Measurements from ENCODE around the gene HAUS3.
A peak's percentile ranks its signal among the peaks of the same experiment; 100 is the strongest.

Gene HAUS3

DNA sequence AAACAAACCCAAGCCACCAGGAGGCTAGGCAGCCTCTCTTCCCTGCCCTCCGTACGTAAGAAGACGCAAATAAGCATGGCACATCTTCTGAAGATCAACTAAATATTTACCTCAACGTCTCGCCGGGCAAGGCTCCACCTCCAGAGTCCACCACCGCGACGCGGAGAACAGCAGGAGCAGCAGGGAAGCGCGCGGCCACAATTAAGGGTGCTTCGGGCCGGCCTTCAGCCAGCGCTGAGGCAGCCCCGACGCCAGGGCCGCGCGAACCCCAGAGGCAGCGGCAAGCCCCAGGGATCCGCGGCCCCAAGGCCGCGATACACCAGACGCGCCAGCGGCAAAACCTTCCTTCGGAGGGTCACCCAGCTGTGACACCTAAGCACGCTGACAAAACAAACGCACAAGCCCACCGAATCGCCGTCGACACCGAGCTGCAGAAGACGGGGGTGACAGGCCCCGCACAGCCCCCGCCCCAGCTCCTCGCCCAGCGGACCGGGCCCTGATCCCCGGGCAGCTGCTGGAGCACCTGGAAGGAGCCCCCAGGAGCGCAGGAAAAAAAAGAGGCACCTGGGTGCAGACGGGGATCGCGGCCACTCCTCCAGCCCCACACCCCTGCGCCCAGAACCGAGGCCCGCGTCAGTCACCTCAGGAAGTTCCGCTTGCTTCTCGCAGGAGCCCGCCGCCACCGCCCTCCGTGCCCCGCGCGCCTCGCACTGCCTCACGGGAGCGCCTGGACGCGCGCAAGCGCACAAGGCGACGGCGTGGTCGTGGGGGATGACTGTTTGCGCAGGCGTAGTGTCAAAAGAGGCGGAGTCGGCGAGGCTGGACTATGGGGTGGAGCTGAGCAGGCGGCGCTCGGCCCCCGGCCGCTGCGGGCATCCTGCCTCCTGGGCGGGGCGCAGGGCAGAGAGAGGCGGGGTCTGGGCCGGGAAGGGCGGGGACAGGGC lies at the start of gene HAUS3, which contains the start of gene POLN (continued):
- TF ChIP-seq ZNF394 (tag by site-specific recombination; IDR thresholded peaks at IDR 0.05; ENCODE audit: borderline replicate concordance) (peak; percentile 78), ZNF416 (tag by site-specific recombination; IDR thresholded peaks at IDR 0.05) (no peak), ZNF350 (tag by site-specific recombination; IDR thresholded peaks at IDR 0.05) (no peak), ZBTB26 (tag by site-specific recombination; optimal IDR thresholded peaks at IDR 0.05) (peak; percentile 93), ZNF654 (tag by site-specific recombination; IDR thresholded peaks at IDR 0.05; ENCODE audit: low read depth) (no peak), ZNF518A (tag by site-specific recombination; conservative IDR thresholded peaks at IDR 0.05; ENCODE audit: low read depth) (no peak), ZNF658 (tag by site-specific recombination; IDR thresholded peaks at IDR 0.05) (no peak), IKZF3 (tag by site-specific recombination; IDR thresholded peaks at IDR 0.05) (no peak), EGR2 (tag by site-specific recombination; IDR thresholded peaks at IDR 0.05; ENCODE audit: low read depth) (no peak), PRDM1 (tag by site-specific recombination; IDR thresholded peaks at IDR 0.05) (no peak), ZFP41 (tag by site-specific recombination; IDR thresholded peaks at IDR 0.05; ENCODE audit: borderline replicate concordance) (no peak), ZNF664 (tag by site-specific recombination; IDR thresholded peaks at IDR 0.05) (no peak), ZNF670 (tag by site-specific recombination; IDR thresholded peaks at IDR 0.05; ENCODE audit: low read depth) (no peak), ZNF785 (tag by site-specific recombination; IDR thresholded peaks at IDR 0.05) (no peak), ZNF621 (tag by site-specific recombination; IDR thresholded peaks at IDR 0.05) (no peak), TRIM28 (IDR thresholded peaks at IDR 0.05; ENCODE audit: borderline replicate concordance, low read length) (no peak), ZNF114 (tag by site-specific recombination; IDR thresholded peaks at IDR 0.05) (no peak), ZBTB6 (tag by site-specific recombination; IDR thresholded peaks at IDR 0.05) (no peak), ZNF311 (tag by site-specific recombination; IDR thresholded peaks at IDR 0.05; ENCODE audit: borderline replicate concordance) (no peak)
- TF ChIP-seq, protein P1, sequence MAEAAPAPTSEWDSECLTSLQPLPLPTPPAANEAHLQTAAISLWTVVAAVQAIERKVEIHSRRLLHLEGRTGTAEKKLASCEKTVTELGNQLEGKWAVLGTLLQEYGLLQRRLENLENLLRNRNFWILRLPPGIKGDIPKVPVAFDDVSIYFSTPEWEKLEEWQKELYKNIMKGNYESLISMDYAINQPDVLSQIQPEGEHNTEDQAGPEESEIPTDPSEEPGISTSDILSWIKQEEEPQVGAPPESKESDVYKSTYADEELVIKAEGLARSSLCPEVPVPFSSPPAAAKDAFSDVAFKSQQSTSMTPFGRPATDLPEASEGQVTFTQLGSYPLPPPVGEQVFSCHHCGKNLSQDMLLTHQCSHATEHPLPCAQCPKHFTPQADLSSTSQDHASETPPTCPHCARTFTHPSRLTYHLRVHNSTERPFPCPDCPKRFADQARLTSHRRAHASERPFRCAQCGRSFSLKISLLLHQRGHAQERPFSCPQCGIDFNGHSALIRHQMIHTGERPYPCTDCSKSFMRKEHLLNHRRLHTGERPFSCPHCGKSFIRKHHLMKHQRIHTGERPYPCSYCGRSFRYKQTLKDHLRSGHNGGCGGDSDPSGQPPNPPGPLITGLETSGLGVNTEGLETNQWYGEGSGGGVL (tag by site-specific recombination; IDR thresholded peaks at IDR 0.05), result no peak
- TF ChIP-seq, protein P2, sequence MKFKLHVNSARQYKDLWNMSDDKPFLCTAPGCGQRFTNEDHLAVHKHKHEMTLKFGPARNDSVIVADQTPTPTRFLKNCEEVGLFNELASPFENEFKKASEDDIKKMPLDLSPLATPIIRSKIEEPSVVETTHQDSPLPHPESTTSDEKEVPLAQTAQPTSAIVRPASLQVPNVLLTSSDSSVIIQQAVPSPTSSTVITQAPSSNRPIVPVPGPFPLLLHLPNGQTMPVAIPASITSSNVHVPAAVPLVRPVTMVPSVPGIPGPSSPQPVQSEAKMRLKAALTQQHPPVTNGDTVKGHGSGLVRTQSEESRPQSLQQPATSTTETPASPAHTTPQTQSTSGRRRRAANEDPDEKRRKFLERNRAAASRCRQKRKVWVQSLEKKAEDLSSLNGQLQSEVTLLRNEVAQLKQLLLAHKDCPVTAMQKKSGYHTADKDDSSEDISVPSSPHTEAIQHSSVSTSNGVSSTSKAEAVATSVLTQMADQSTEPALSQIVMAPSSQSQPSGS (tag by site-specific recombination; IDR thresholded peaks at IDR 0.05; ENCODE audit: low read depth), result no peak
- TF ChIP-seq, protein P3, sequence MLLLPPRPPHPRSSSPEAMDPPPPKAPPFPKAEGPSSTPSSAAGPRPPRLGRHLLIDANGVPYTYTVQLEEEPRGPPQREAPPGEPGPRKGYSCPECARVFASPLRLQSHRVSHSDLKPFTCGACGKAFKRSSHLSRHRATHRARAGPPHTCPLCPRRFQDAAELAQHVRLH (tag by site-specific recombination; IDR thresholded peaks at IDR 0.05), result 0 out of 2 replicates have a peak, but pooled peaks have one; percentile 18
- TF ChIP-seq, protein P4, sequence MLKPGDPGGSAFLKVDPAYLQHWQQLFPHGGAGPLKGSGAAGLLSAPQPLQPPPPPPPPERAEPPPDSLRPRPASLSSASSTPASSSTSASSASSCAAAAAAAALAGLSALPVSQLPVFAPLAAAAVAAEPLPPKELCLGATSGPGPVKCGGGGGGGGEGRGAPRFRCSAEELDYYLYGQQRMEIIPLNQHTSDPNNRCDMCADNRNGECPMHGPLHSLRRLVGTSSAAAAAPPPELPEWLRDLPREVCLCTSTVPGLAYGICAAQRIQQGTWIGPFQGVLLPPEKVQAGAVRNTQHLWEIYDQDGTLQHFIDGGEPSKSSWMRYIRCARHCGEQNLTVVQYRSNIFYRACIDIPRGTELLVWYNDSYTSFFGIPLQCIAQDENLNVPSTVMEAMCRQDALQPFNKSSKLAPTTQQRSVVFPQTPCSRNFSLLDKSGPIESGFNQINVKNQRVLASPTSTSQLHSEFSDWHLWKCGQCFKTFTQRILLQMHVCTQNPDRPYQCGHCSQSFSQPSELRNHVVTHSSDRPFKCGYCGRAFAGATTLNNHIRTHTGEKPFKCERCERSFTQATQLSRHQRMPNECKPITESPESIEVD (tag by site-specific recombination; IDR thresholded peaks at IDR 0.05), result no peak
- TF ChIP-seq, protein P5, sequence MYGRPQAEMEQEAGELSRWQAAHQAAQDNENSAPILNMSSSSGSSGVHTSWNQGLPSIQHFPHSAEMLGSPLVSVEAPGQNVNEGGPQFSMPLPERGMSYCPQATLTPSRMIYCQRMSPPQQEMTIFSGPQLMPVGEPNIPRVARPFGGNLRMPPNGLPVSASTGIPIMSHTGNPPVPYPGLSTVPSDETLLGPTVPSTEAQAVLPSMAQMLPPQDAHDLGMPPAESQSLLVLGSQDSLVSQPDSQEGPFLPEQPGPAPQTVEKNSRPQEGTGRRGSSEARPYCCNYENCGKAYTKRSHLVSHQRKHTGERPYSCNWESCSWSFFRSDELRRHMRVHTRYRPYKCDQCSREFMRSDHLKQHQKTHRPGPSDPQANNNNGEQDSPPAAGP (tag by site-specific recombination; IDR thresholded peaks at IDR 0.05), result no peak

All from HEK293 (cell line).